IMR-90 (cell line): Measurements from ENCODE around the gene FNIP2. TPM values are rescaled to one million over a fixed set of nuclear protein-coding genes. Genes with fewer than 3 reads are reported as not detected.

ENCODE experiments used
- ATAC-seq: fragments of 200-7000 bp; cut with Tn5 transposase; 2 replicates; pipeline ENCODE4 v1.9.1; 2020; ENCODE audit warnings: low read depth, mild to moderate bottlenecking, moderate library complexity
- BruUV-seq: library from RNA; stranded (reverse); fragments of 400-500 nt; replicated peaks from 2 replicates; lab custom pipeline; 2021; lab: Mats Ljungman, UMichigan
- CTCF ChIA-PET: fragments of 300-600 bp; formaldehyde crosslinking; extraction: SDS; loops from one replicate; lab custom pipeline; 2021; ENCODE audit warnings: antibody characterized with exemption; lab: Yijun Ruan, JAX
- POLR2A ChIA-PET: fragments of 300-600 bp; sonication (Branson Sonifier 250); formaldehyde crosslinking; loops from one replicate; lab custom pipeline; 2022; ENCODE audit warnings: antibody characterized with exemption; ENCODE audit not compliant: unreplicated experiment; lab: Charles Lee
- DNase-seq: peaks from one replicate; pipeline ENCODE4 v3.0.0; 2013
- H2AFZ ChIP-seq: replicated peaks from 2 replicates; pipeline ENCODE3; 2013; ENCODE audit warnings: low read length, mild to moderate bottlenecking; ENCODE audit not compliant: poor library complexity
- H2AK5ac ChIP-seq: 2 replicates; pipeline ENCODE4 v1.6.1; 2013; ENCODE audit warnings: low read depth, low read length, inconsistent platforms
- H2AK9ac ChIP-seq: replicated peaks from 2 replicates; pipeline ENCODE3; 2013; ENCODE audit warnings: mild to moderate bottlenecking, low read depth, low read length, moderate library complexity; ENCODE audit not compliant: poor library complexity
- H2BK120ac ChIP-seq: 2 replicates; pipeline ENCODE4 v1.6.1; 2013; ENCODE audit warnings: low read depth, low read length, inconsistent platforms
- H2BK15ac ChIP-seq: 3 replicates; pipeline ENCODE4 v1.6.1; 2013; ENCODE audit warnings: low read depth, low read length, inconsistent platforms
- H2BK20ac ChIP-seq: 2 replicates; pipeline ENCODE4 v1.6.1; 2013; ENCODE audit warnings: low read depth, mild to moderate bottlenecking, inconsistent platforms, low read length, moderate library complexity
- H2BK5ac ChIP-seq: 2 replicates; pipeline ENCODE4 v1.6.1; 2013; ENCODE audit warnings: mild to moderate bottlenecking, low read depth, low read length, inconsistent platforms; ENCODE audit not compliant: poor library complexity, severe bottlenecking
- H3K14ac ChIP-seq: replicated peaks from 2 replicates; pipeline ENCODE4 v1.6.1; 2013; ENCODE audit warnings: low read depth, low read length, inconsistent platforms
- H3K18ac ChIP-seq: 2 replicates; pipeline ENCODE4 v1.6.1; 2013; ENCODE audit warnings: low read depth, low read length, control low read depth
- H3K23ac ChIP-seq: 2 replicates; pipeline ENCODE4 v1.6.1; 2013; ENCODE audit warnings: low read depth, low read length, inconsistent platforms
- H3K27ac ChIP-seq: 2 replicates; pipeline ENCODE4 v1.5.1; 2013; ENCODE audit warnings: mild to moderate bottlenecking, control low read depth, low read length; ENCODE audit not compliant: insufficient read depth
- H3K27me3 ChIP-seq: 2 replicates; pipeline ENCODE4 v1.6.1; 2013; ENCODE audit warnings: low read length; ENCODE audit not compliant: control insufficient read depth, insufficient read depth
- H3K36me3 ChIP-seq: 2 replicates; pipeline ENCODE4 v1.6.1; 2013; ENCODE audit warnings: low read length, mixed read lengths; ENCODE audit not compliant: control insufficient read depth, insufficient read depth
- H3K4ac ChIP-seq: 2 replicates; pipeline ENCODE4 v1.6.1; 2013; ENCODE audit warnings: low read depth, low read length, inconsistent platforms
- H3K4me1 ChIP-seq: 2 replicates; pipeline ENCODE4 v1.6.1; 2013; ENCODE audit warnings: low read length, mixed read lengths; ENCODE audit not compliant: control insufficient read depth, insufficient read depth
- H3K4me2 ChIP-seq: 2 replicates; pipeline ENCODE4 v1.6.1; 2013; ENCODE audit warnings: low read depth, mild to moderate bottlenecking, control low read depth, low read length, moderate library complexity
- H3K4me3 ChIP-seq: 2 replicates; pipeline ENCODE4 v1.5.1; 2013; ENCODE audit warnings: low read depth, mild to moderate bottlenecking, control low read depth, low read length, moderate library complexity; ENCODE audit not compliant: insufficient read depth
- H3K56ac ChIP-seq: 2 replicates; pipeline ENCODE4 v1.6.1; 2013; ENCODE audit warnings: low read length, inconsistent platforms; ENCODE audit not compliant: insufficient read depth; ENCODE audit errors: extremely low read depth
- H3K79me1 ChIP-seq, 2 experiments: 2 replicates each; pipeline ENCODE4 v1.6.1; 2013; ENCODE audit warnings: low read length in 2 of 2, inconsistent platforms in 1 of 2, low read depth in 1 of 2
- H3K9ac ChIP-seq: 2 replicates; pipeline ENCODE4 v1.6.1; 2013; ENCODE audit warnings: low read depth, low read length, control low read depth
- H3K9me1 ChIP-seq: 2 replicates; pipeline ENCODE4 v1.6.1; 2013; ENCODE audit warnings: low read length, inconsistent platforms; ENCODE audit not compliant: insufficient read depth
- H3K9me3 ChIP-seq: 2 replicates; pipeline ENCODE4 v1.6.1; 2013; ENCODE audit warnings: low read length; ENCODE audit not compliant: control insufficient read depth, insufficient read depth
- H4K20me1 ChIP-seq: 2 replicates; pipeline ENCODE4 v1.6.1; 2013; ENCODE audit warnings: low read length, inconsistent platforms; ENCODE audit not compliant: insufficient read depth
- H4K5ac ChIP-seq: 2 replicates; pipeline ENCODE4 v1.6.1; 2013; ENCODE audit warnings: mild to moderate bottlenecking, low read depth, low read length, control low read depth
- H4K8ac ChIP-seq, 2 experiments: 2 replicates each; pipeline ENCODE4 v1.6.1; 2013; ENCODE audit warnings: low read depth in 2 of 2, low read length in 2 of 2, control low read depth in 1 of 2, inconsistent platforms in 1 of 2
- H4K91ac ChIP-seq: 2 replicates; pipeline ENCODE4 v1.6.1; 2013; ENCODE audit warnings: low read depth, low read length, inconsistent platforms; ENCODE audit not compliant: insufficient read depth
- BHLHE40 ChIP-seq: fragments of 150-350 bp; IDR thresholded peaks from 2 replicates; pipeline ENCODE4 v1.6.1; 2016; ENCODE audit warnings: mild to moderate bottlenecking, low read depth, low read length
- ELK1 ChIP-seq: fragments of 150-350 bp; IDR thresholded peaks from 2 replicates; pipeline ENCODE4 v1.6.1; 2016; ENCODE audit warnings: low read depth, mild to moderate bottlenecking, low read length, moderate library complexity, borderline replicate concordance
- FOS ChIP-seq: fragments of 150-350 bp; IDR thresholded peaks from 2 replicates; pipeline ENCODE4 v1.6.1; 2016; ENCODE audit warnings: low read depth, low read length
- MAZ ChIP-seq: IDR thresholded peaks from 2 replicates; pipeline ENCODE4 v1.6.1; 2012; ENCODE audit warnings: low read depth, mild to moderate bottlenecking, low read length, improper control_type of control experiment, moderate library complexity, borderline replicate concordance
- MXI1 ChIP-seq: IDR thresholded peaks from 2 replicates; pipeline ENCODE4 v1.6.1; 2012; ENCODE audit warnings: low read depth, mild to moderate bottlenecking, low read length, moderate library complexity, borderline replicate concordance
- NFE2L2 ChIP-seq: fragments of 150-350 bp; IDR thresholded peaks from 2 replicates; pipeline ENCODE4 v1.6.1; 2016; ENCODE audit warnings: low read depth, mild to moderate bottlenecking, low read length
- POLR2A ChIP-seq: IDR thresholded peaks from 2 replicates; pipeline ENCODE4 v1.6.1; 2012; ENCODE audit warnings: mild to moderate bottlenecking, low read depth, low read length
- RCOR1 ChIP-seq: IDR thresholded peaks from 2 replicates; pipeline ENCODE4 v1.6.1; 2012; ENCODE audit warnings: mild to moderate bottlenecking, low read length, improper control_type of control experiment; ENCODE audit not compliant: insufficient replicate concordance
- RFX5 ChIP-seq: IDR thresholded peaks from 2 replicates; pipeline ENCODE4 v1.8.0; 2012; ENCODE audit warnings: low read depth, mild to moderate bottlenecking, low read length, moderate library complexity
- SMC3 ChIP-seq: fragments of 150-350 bp; IDR thresholded peaks from 2 replicates; pipeline ENCODE4 v1.6.1; 2016; ENCODE audit warnings: low read depth, mild to moderate bottlenecking, antibody characterized with exemption, low read length, moderate library complexity
- USF2 ChIP-seq: fragments of 150-350 bp; IDR thresholded peaks from 2 replicates; pipeline ENCODE4 v1.6.1; 2017; ENCODE audit warnings: mild to moderate bottlenecking, antibody characterized with exemption, low read length, low read depth
- WGBS, 2 experiments: methylation state at CpG; one replicate each; pipeline versions ENCODE4 v1.1.5 to v1.1.7; 2013; ENCODE audit warnings: missing lambda C conversion rate in 2 of 2; ENCODE audit not compliant: insufficient read length in 1 of 2; ENCODE audit errors: extremely low coverage in 2 of 2; 5-methylcytosine and 5-hydroxymethylcytosine counted together
- dilution Hi-C: fragments of 300-500 bp; cut with HindIII; formaldehyde crosslinking; loops from one replicate; pipeline ENCODE4 v1.14.3; 2018; ENCODE audit warnings: low sequenced_read_pairs; ENCODE audit not compliant: unreplicated experiment
- in situ Hi-C: fragments of 300-500 bp; cut with MboI; formaldehyde crosslinking; loops from 3 replicates; pipeline ENCODE4 v1.14.3; 2019; ENCODE audit warnings: low sequenced_read_pairs, inconsistent platforms, mixed read lengths
- intact Hi-C: fragments of 100-400 bp; cut with micrococcal nuclease; formaldehyde crosslinking; loops from 2 replicates; pipeline ENCODE4 v1.10.0; 2022
- polyA plus RNA-seq, 3 experiments: library from polyadenylated mRNA; depleted of rRNA; stranded (reverse); fragments of >200 nt; gene quantifications; 2 replicates each; pipeline ENCODE4 v1.2.3, GENCODE V29; 2012; ENCODE audit warnings: low replicate concordance in 1 of 3
- total RNA-seq: library from RNA; depleted of rRNA; stranded (reverse); fragments of >200 nt; gene quantifications from 2 replicates; pipeline ENCODE4 v1.2.3, GENCODE V29; 2012

The FNIP2 gene
- total and polyA plus RNA-seq, 2 of the 4 experiments (the other 2 are of a cell fraction), result 4.7 to 24.6 TPM

- DNase-seq (peak; percentile 40), ATAC-seq (no peak)
- Histone ChIP-seq H3K27me3 (no peaks in the 10 kb centered on the region), H4K20me1 (no peaks in the 10 kb centered on the region), H2BK20ac (no peak overlapping the region), H3K23ac (no peak overlapping the region), H3K9me1 (no peaks in the 10 kb centered on the region), H3K27ac (no peak overlapping the region), H3K9ac (no peak overlapping the region), H2BK15ac (no peak overlapping the region), H3K4me1 (no peaks in the 10 kb centered on the region), H3K4me2 (no peak overlapping the region), H3K4me3 (no peak overlapping the region), H3K4ac (no peak overlapping the region), H2AFZ (no peak overlapping the region), H3K36me3 (no peaks in the 10 kb centered on the region), H4K91ac (no peak overlapping the region), H2AK9ac (no peak overlapping the region), H3K9me3 (no peaks in the 10 kb centered on the region), H2BK5ac (no peak overlapping the region), H3K56ac (no peak overlapping the region), H4K8ac (no peak overlapping the region), H2AK5ac (no peak overlapping the region), H3K18ac (no peak overlapping the region), H3K14ac (no peak overlapping the region), H3K79me1 (no peaks in the 10 kb centered on the region), H4K5ac (no peak overlapping the region), H2BK120ac (no peak overlapping the region)
- 92% methylated on average over 2 of the region's 4 CpGs; no CpG with 5 or more reads in 1 of the 2 experiments for WGBS, 2 experiments
- in situ Hi-C loops (no loop called here), intact Hi-C loops (no loop called here), dilution Hi-C loops (no loop called here)
- ChIA-PET CTCF (no interaction called here), POLR2A (no interaction called here)
- TF ChIP-seq USF2, result no peak
- TF ChIP-seq POLR2A, result no peak
- no peak for TF ChIP-seq RCOR1
- no peak for TF ChIP-seq BHLHE40
- TF ChIP-seq FOS, result no peak
- no peak for TF ChIP-seq SMC3
- TF ChIP-seq ELK1, result no peak
- no peak for TF ChIP-seq MAZ
- TF ChIP-seq NFE2L2, result no peak
- TF ChIP-seq MXI1, result no peak
- TF ChIP-seq RFX5, result no peak
- no TSS peak for BruUV-seq
These were observed 169.6 kb downstream of the FNIP2 start for GRCh38 chr4:158938220-158939044.
